ENCODE measurements around the gene OR1M1.
"Not testable (repeated sequence)": the region's sequence is repeated elsewhere in the genome, so short reads cannot be mapped to it uniquely, and the experiment has no call there.

Gene OR1M1, protein sequence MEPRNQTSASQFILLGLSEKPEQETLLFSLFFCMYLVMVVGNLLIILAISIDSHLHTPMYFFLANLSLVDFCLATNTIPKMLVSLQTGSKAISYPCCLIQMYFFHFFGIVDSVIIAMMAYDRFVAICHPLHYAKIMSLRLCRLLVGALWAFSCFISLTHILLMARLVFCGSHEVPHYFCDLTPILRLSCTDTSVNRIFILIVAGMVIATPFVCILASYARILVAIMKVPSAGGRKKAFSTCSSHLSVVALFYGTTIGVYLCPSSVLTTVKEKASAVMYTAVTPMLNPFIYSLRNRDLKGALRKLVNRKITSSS

DNA sequence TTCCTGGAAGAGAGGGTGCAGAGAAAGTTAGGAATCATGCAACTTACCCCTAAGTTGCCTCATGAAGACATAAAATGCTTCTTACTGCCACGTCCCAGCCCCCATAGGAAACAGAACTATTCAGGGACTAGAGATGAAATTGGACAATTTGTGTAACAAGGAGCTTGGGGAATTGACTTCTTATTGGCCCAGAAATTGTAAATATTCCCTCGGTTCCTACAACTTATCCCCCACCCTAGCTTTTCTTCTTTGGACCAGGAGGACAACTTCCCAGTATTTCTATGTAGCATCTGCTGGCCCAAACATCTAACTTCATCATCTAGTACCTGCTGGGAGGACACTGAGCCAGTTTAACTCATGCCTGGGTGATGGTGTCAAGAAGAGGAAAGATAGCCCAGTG is at the start of gene OR1M1:
Gene OR1M1 (plus strand): TSS at position 301 of the 400 bp plus-strand sequence. CDS start 6,184 bp downstream, outside the sequence.
- no peak for DNase-seq

DNA sequence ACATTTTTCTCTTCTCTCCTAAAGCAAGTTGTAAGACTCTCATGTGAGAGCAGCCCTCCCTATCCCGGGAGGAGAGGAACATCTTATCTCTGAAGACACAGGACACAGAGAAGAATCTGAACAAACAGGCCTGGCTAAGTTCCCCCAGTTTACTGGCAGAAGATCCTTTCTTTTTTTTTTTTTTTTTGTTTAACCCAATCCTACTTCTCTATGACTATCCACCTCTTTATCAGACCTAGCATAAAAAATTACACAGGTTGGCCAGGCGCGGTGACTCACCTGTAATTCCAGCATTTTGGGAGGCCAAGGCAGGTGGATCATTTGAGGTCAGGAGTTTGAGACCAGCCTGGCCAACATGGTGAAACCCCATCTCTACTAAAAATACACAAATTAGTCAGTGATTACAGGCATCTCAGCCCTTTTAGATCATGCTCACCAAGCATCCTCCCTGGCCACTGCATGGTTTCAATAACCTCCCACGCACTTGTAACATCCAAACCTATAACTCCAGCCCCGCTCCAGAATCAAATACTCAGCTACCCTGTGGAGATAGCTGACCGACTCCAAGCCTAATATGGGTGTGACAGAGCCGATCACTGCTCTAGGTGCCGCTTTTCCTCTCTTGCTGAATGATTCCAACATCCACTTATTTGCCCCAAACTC is 49.3 kb upstream of the OR1M1 start:
- no peak for DNase-seq

GRCh38 chr19:9039728-9040127 is 47.1 kb upstream of the OR1M1 start:
- no peak for DNase-seq

DNA sequence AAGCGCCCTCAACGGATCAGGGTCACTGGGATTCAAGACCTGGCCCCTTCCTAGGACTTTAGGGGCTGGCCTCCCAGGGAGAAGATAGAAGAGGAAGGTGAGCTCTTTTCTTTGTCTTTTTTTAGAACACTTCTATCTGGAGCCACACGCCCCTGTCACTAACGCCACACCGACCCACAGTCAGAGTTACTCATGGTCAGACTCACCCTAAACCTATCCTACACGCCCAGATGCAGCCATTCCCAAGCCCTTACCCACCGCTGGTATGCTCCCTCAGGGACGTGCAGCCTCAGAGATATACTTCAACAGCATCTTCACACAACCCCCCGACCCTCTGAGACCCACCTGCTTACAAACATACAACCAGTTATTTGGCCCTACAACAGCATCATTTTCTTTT is 46.7 kb upstream of the OR1M1 start:
- no peak for DNase-seq

DNA sequence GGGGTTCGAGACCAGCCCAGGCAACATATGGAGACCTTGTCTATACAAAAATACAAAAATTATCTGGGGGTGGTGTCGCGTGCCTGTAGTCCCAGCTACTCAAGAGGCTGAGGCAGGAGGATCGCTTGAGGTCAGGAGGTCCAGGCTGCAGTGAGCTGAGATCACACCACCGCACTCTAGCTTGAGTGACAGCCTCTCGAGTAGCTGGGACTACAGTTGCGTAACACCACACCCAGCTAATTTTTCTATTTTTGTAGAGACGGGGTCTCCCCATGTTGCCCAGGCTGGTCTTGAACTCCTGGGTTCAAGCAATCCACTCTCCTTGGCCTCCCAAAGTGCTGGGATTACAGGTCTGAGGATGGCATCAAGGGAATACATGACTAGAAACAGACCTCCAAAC is 45.8 kb upstream of the OR1M1 start:
- DNase-seq = no peak

GRCh38 chr19:9043524-9043923 is 43.3 kb upstream of the OR1M1 start:
- DNase-seq = no peak

- no peak for DNase-seq
Measured at GRCh38 chr19:9044449-9044848, 42.4 kb upstream of the OR1M1 start.

GRCh38 chr19:9046694-9047093 is 40.2 kb upstream of the OR1M1 start:
- DNase-seq = no peak

GRCh38 chr19:9052894-9053293 is 34.0 kb upstream of the OR1M1 start:
- DNase-seq = no peak

DNA sequence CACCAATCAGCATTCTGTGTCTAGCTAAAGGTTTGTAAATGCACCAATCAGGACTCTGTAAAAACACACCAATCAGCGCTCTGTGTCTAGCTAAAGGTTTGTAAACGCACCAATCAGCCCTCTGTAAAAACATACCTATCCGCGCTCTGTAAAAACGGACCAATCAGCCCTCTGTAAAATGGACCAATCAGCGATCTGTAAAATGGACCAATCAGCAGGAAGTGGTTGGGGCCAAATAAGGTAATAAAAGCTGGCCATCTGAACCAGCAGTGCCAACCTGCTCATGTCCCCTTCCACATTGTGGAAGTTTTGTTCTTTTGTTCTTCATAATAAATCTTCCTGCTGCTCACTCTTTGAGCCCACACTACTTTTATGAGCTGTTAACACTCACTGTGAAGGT is 33.2 kb upstream of the OR1M1 start:
- DNase-seq = not testable (repeated sequence)

DNA sequence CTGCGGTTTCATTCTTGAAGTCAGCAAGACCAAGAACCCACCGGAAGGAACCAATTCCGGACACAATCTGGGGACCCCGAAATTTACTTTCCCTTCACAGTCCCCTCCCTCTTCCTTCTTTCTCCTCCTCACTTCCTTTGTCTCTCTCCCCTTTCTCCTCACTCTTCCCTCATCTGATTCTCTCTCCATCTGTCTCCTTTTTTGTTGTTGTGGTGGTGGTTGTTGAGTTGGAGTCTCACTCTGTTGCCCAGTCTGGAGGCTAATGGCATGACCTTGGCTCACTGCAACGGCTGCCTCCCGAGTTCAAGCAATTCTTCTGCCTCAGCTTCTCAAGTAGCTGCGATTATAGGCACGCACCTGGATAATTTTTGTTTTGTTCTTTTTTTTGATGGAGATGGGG is 32.7 kb upstream of the OR1M1 start:
- no peak for DNase-seq

GRCh38 chr19:9054765-9055164 is 32.1 kb upstream of the OR1M1 start:
- DNase-seq = no peak

DNA sequence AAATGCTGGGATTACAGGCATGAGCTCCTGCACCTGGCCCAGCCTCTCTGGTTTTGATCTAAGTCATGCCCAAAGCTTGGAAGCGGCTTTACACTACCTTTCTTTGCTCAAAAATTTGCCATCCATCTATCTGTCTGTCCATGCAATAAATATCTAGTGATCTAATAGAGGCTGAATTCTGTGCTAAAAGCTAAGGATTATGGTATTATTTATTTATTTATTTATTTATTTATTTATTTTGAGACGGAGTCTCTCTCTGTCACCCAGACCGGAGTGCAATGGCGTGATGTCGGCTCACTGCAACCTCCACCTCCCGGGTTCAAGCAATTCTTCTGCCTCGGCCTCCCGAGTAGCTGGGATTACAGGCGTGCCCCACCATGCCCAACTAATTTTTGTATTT is 30.7 kb upstream of the OR1M1 start:
- DNase-seq = not testable (repeated sequence)

DNA sequence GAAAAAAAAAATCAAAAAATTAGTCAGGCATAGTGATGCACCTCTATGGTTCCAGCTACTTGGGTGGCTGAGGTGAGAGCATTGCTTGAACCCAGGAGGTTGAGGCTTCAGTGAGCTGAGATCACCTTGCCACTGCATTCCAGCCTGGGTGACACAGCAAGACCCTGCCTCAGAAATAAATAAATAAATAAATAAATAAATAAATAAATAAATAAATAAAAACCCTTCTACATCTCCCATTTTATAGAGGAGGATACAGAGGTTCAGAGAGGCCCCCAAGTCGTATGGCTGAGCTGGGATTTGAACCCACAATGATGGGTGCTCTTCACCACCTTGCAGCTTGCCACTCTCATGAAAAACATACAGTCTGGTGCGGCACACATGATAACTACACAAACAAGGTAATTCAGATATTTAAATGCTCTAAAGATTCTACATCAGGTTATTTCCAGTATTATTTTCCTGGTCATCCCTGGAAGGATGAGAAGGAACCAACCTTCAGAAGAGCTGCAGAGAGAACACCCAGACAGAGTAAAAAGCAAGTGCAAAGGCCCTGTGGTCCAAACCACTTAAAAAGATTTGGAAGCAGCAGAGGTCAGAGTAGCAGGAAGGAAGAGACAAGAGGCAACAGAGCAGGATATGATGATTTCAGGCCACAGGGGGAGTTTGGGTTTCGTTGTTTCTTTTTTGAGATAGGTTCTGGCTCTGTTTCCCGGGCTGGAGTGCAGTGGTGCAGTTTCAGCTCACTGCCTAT is 29.2 kb upstream of the OR1M1 start:
- DNase-seq = no peak

DNA sequence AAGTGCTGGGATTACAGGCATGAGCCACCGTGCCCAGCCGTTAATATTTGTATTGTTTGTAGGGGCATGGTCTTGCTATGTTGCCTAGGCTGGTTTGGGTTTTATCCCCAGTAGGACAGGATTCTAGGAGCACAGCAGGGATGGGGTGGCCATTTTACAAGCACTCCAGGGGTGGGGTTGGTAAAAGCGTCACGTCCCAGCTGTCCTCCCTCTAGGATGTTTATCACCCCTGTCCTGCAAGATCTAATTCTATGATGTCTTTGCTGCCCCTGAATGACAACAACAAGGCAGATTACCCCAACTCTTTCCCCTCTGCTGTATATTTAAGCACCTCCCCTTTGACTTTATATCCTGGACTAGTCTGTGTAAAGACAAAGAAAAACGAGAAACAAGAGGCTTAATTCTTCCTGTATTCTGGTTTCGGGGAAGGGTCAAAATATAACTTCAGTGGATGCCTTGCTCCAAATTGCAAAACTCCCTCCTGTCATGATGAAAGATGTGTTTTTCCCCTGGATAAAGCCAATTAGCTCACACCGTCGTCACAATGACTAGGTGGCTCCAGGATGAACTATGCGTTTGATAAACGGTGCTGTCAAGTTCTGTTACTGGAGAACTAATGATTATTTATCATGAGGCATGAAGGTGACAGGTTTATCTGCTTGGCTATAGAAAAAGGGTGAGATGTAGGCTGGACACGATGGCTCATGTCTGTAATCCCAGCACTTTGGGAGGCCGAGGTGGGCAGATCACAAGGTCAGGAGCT is 27.8 kb upstream of the OR1M1 start:
- DNase-seq = no peak

DNA sequence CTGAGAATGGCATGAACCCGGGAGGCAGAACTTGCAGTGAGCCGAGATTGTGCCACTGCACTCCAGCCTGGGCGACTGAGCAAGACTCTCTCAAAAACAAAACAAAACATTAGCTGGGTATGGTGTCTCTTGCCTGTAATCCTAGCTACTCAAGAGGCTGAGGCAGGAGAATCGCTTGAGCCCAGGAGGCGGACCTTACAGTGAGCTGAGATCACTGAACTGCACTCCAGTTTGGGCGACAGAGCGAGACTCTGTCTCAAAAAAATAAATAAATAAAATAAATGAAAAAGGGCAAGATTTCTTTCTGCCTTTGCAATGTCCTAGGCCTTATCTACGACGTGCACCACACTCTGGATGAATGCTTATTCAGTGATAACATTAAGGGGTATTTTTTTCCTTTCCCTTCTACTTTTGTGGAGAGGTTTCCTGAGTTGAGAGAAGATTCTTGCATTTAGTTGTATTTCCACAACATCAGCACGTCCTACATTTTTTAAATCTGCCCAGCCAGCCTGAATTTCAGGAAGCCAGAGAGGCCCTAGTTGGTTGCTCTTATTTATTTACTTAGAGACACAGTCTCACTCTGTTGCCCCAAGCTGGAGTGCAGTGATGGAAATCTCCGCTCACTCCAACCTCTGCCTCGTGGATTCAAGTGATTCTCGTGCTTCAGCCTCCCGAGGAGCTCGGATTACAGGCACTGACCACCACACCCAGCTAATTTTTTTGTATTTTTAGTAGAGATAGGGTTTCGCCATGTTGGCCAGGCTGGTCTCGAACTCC is 26.1 kb upstream of the OR1M1 start:
- peak; percentile 80 for DNase-seq

DNA sequence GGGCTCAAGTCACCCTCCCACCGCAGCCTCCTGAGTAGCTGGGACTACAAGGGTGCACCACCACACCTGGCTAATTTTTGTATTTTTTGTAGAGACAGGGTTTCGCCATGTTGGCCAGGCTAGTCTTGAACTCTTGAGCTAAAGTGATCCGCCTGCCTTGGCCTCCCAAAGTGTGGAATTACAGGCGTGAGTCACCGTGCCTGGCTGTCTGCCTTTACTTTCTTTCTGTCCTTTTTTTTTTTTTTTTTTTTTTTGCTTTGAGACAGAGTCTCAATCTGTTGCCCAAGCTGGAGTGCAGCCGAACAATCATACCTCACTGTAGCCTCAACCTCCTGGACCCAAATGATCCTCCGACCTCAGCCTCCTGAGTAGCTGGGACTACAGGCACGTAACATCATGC is 25.0 kb upstream of the OR1M1 start:
- no peak for DNase-seq

GRCh38 chr19:9065457-9066014 is 21.3 kb upstream of the OR1M1 start:
- DNase-seq = no peak

DNA sequence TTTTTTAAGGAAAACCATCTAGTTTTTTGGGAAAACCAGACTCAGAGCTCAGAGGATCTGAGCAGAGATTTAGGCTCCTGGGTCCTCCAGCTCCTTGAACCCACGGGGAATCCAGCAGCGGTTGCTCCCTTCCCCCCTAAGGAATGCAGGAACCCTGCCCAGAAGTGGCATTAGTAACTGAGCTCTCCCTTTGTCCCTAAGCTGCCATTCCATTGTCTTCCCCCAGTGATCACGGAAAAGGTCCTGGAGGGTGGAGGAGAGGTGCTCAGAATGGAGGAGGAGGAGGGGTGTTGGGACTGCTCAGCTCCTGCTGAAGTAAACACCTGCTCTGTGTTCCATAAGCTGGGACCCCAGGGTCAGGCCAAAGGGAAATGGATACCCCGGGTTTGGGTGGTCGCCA is 16.8 kb upstream of the OR1M1 start:
- DNase-seq = no peak

GRCh38 chr19:9071720-9072119 is 15.1 kb upstream of the OR1M1 start:
- not testable (repeated sequence) for DNase-seq

DNA sequence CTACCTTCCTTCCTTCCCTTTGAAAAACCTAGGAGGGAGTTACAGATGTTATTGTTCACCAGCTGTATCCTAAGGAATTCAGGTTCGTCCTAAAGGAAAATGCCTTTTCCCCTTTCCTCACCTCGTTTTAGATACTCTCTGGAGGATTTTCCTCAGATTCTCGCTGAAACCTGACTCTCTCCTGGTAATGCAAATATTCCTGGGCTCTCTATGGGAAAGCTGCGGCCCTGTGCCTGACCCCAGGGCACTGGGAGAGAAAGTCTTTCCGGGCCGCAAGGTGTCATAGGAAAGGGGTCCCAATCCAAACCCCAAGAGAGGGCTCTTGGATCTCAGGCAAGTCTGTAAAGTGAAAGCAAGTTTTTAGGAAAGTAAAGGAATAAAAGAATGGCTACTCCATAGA is 13.1 kb upstream of the OR1M1 start:
- DNase-seq = no peak
